Large intestine (tissue), 3 donors: ENCODE measurements around the gene SCUBE1. TPM values are rescaled to one million over a fixed set of nuclear protein-coding genes. Genes with fewer than 3 reads are reported as not detected.

Experiments used
- DNase-seq, 2 donors: peaks; one replicate each; pipeline versions ENCODE4 v3.0.0 to v3.0.0-alpha.2; 2013
- H3K27ac ChIP-seq: one replicate; pipeline ENCODE4 v1.5.1; 2013; ENCODE audit warnings: low read length
- H3K27me3 ChIP-seq: 2 replicates; pipeline ENCODE4 v1.6.1; 2013; ENCODE audit warnings: low read length; ENCODE audit not compliant: control insufficient read depth, insufficient read depth
- H3K36me3 ChIP-seq: 2 replicates; pipeline ENCODE4 v1.6.1; 2013; ENCODE audit warnings: low read length; ENCODE audit not compliant: control insufficient read depth, insufficient read depth
- H3K4me1 ChIP-seq: one replicate; pipeline ENCODE4 v1.6.1; 2013; ENCODE audit warnings: low read length; ENCODE audit not compliant: control insufficient read depth, insufficient read depth
- H3K4me3 ChIP-seq: one replicate; pipeline ENCODE4 v1.5.1; 2013; ENCODE audit warnings: low read length
- H3K9me3 ChIP-seq: one replicate; pipeline ENCODE4 v1.6.1; 2013; ENCODE audit warnings: mild to moderate bottlenecking, low read depth, low read length, moderate library complexity; ENCODE audit not compliant: control insufficient read depth
- WGBS: methylation state at CpG from one replicate; pipeline ENCODE4 v1.1.5; 2013; ENCODE audit warnings: low lambda C conversion rate; ENCODE audit not compliant: insufficient coverage; 5-methylcytosine and 5-hydroxymethylcytosine counted together
- polyA plus RNA-seq: library from polyadenylated mRNA; unstranded; fragments of 120-200 nt; gene quantifications from one replicate; pipeline ENCODE4 v1.2.1, GENCODE V29; 2013

SCUBE1 gene
- polyA plus RNA-seq, 1 donor = 4.4 TPM

DNA sequence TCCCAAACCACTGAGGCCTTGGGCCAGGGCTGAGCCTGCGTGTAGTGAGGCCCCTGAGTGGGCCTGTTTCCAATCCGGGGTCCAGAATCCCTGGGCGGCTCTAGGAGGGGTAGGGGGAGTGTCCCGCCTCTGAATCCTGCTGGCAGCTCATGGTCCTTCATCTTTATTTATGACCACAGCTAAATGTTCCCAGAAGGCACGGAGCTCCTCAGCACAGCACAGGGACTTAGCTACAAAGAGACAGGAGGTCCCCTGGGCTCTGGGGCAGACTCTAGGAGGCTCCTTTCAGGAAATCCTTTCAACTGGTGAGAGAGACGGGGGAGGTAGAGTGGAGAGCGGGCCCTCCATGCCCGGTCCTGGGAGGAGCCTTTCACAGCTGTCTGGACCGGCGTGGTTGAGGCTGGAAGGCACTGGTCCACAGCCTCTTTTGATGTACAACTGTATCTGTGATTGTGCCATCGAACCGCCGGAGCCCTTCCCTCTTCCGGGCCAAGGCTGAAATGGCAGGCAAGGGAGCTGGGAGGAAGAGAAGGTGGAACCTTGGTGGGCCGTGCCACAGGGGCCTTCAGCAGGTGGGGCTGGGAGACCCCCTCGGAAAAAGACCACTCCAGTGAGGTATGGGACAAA lies 46.8 kb downstream of the SCUBE1 start:
- no peaks in the 10 kb centered on the region for H3K27me3 ChIP-seq
- no peak overlapping the region for H3K4me3 ChIP-seq
- no CpG with 5 or more reads among the region's 16 CpGs for WGBS
- no peak overlapping the region for H3K27ac ChIP-seq
- H3K36me3 ChIP-seq = no peaks in the 10 kb centered on the region
- no peak for DNase-seq
- H3K9me3 ChIP-seq = no peaks in the 10 kb centered on the region
- peaks cover 16% of the 10 kb centered on the region for H3K4me1 ChIP-seq

DNA sequence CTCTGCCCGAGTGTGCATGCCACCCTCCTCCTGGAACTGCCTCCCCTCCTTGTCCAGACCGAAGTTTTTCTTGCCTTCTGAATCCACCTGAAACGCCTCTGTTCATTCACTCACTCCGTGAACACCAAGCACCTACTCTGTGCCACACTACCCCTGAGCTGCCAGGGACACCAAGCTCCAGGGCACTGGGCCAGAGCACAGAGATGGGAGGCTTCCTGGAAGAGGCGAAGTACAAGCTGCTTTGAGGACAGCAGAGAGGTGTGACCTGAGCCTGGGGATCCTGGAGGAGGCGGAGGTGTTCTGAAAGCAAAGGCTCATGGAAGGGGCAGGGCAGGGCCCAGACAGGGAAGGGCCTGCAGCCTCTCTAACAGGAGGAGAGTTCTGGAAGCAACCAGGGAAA lies 47.5 kb downstream of the SCUBE1 start:
- Histone ChIP-seq H3K27me3 (no peaks in the 10 kb centered on the region), H3K9me3 (no peaks in the 10 kb centered on the region), H3K4me1 (peaks cover 16% of the 10 kb centered on the region), H3K36me3 (no peaks in the 10 kb centered on the region), H3K27ac (no peak overlapping the region), H3K4me3 (no peak overlapping the region)
- no peak for DNase-seq
- no CpG with 5 or more reads among the region's 6 CpGs for WGBS

DNA sequence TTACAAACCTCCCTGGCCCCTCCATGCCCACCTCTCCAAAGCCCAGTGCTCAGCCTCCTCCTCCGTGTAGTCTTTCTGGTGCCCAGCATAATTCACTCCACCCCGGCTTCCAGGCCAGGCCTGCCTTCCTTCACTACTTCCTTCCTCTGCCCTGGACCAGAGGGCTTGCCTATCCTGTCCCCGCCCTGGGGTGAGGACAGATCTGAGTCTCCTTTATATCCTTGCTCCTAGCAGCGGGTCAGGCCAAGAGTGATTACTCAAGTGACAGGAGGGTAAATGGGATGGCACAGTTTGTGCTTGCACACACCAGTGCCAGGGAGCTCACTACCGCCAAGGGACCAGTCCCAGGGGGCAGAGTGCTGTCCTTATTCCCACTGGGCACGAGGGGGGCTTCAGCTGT lies 48.0 kb downstream of the SCUBE1 start:
- Histone ChIP-seq H3K9me3 (no peaks in the 10 kb centered on the region), H3K36me3 (no peaks in the 10 kb centered on the region), H3K27ac (no peak overlapping the region), H3K27me3 (no peaks in the 10 kb centered on the region), H3K4me3 (no peak overlapping the region), H3K4me1 (peaks cover 21% of the 10 kb centered on the region)
- no peak for DNase-seq
- no CpG with 5 or more reads among the region's 6 CpGs for WGBS

DNA sequence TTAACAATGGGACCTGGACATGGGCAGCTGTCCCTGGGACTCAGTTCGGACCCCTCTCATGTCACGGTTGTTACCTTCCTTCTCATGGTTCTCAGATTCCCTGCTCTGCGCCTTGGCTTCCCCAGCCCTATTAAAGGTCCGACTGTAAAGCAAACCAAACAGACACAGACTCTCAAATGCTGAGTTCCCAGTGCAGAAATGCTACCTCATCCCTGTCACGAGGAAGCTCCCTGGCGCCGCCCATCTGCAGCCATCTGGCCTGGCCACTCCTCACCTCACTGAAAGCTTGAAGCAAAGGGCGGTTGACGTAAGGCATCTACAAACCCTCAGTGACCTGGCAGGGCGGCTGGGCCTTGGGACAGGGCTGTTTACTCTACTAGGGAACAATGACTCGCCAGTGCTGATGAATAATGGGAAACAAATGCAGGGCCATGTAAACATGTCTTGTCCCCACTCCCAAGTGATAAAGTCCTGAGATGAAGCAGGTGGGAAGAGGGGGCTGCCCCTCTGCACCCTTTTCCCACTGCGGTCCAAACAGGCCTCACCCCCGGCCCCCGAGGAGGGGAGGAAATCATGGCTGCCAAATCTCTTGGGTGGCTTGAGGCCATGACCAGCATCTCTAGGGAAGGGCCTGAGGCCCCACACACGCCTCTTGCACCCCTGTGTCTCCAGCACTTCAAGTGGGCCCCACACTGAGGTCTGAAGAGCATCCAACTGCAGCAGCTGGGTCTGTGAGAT lies 49.3 kb downstream of the SCUBE1 start:
- Histone ChIP-seq H3K4me1 (peaks cover 31% of the 10 kb centered on the region), H3K4me3 (no peak overlapping the region), H3K27ac (peak overlapping the region; percentile 51), H3K9me3 (no peaks in the 10 kb centered on the region), H3K36me3 (no peaks in the 10 kb centered on the region), H3K27me3 (no peaks in the 10 kb centered on the region)
- no CpG with 5 or more reads among the region's 15 CpGs for whole genome bisulfite sequencing
- DNase-seq = peak; percentile 91 to 95

DNA sequence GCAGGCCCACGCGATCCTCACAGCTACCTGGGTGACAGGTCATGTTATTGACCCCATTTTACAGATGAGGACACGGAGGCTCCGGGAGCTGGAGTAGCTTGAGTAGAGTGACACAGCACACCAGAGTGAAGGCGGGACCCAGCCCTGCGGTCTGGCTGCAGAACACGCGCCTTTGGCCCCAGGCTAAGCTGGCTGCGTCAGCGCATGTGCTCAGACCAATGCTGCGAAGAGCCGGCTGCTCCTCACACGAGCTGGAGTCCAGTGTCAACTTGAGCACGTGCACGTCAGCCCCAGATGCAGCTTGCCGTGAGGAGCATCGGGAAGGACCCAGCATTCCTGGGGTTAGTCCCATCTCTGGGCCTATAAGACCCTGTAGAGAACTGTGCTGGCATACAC lies 49.9 kb downstream of the SCUBE1 start:
- H3K27ac ChIP-seq = peak overlapping the region; percentile 51
- no peaks in the 10 kb centered on the region for H3K27me3 ChIP-seq
- no CpG with 5 or more reads among the region's 17 CpGs for WGBS
- H3K9me3 ChIP-seq = no peaks in the 10 kb centered on the region
- no peak for DNase-seq
- H3K36me3 ChIP-seq = no peaks in the 10 kb centered on the region
- no peak overlapping the region for H3K4me3 ChIP-seq
- peaks cover 36% of the 10 kb centered on the region for H3K4me1 ChIP-seq

DNA sequence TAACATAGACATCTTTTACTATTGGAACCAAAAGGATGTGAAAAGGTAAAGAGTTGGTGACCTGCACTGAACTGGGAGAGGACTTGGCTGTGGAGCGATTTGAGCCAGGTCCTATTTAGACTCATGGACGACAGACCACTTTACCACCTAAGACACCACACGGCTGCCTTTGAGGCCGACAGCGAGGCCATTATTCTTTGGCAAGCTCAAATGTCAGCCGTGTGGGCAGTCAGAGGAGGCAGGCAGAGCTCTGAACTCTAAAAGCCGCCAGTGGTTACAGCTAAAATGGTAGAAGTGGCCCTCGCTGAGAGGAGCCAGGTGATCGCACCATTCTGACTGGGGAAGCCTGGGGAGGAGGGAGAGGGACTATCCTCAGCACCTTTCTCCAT lies 50.5 kb downstream of the SCUBE1 start:
- peaks cover 36% of the 10 kb centered on the region for H3K4me1 ChIP-seq
- no peaks in the 10 kb centered on the region for H3K27me3 ChIP-seq
- no peak for DNase-seq
- H3K27ac ChIP-seq = no peak overlapping the region
- no peaks in the 10 kb centered on the region for H3K9me3 ChIP-seq
- H3K4me3 ChIP-seq = no peak overlapping the region
- H3K36me3 ChIP-seq = no peaks in the 10 kb centered on the region
- WGBS = 80% methylated on average over 1 of the region's 9 CpGs

DNA sequence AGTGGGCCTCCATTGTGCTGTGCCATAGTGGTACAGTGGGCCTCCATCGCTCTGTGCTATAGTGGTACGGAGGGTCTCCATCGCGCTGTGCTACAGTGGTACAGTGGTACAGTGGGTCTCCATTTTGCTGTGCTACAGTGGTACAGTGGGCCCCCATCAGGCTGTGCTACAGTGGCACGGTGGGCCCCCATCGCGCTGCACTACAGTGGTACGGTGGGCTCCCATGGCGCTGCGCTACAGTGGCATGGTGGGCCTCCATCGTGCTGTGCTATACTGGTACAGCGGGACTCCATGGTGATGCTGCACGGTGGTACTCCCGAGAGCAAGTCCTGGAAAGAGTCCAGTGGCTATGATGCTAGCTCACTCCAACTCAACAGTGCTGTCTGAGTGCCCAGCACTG lies 51.8 kb downstream of the SCUBE1 start:
- Histone ChIP-seq H3K36me3 (no peaks in the 10 kb centered on the region), H3K4me3 (no peak overlapping the region), H3K4me1 (peaks cover 32% of the 10 kb centered on the region), H3K27ac (no peak overlapping the region), H3K27me3 (no peaks in the 10 kb centered on the region), H3K9me3 (no peaks in the 10 kb centered on the region)
- no CpG with 5 or more reads among the region's 14 CpGs for WGBS
- DNase-seq = no peak

DNA sequence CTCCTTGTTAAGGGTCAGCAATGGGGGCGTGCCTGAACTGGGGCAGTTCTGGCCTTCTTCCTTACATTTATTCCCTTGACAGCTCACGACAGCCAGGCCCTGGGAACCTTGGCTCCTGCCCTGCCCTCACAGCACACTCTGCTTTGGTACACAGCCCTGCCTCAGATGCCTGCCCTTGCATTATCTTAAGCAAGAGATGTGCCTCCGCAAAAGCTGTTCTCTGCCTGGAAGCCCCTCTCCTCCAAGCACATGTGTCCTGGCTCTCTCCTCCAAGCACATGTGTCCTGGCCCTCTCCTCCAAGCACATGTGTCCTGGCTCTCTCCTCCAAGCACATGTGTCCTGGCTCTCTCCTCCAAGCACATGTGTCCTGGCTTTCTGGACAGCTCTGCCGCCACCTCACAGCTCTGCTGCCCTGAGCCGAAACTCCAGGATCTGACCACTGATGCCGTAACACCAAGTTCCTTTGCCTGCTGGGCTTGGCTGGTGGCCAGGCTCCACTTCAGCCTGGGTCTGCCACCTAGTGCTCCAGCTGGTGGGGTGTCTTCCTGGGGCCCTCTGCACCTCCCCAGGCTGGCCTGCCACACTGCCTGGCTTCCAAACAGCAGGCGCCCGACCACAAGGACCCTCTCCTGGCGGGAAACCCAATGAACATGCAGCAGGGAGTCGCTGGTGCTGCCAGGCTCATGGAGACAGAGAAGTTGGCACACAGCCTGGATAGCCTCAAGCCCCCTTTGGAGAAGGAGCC lies 53.0 kb downstream of the SCUBE1 start:
- H3K27ac ChIP-seq = no peak overlapping the region
- no peaks in the 10 kb centered on the region for H3K36me3 ChIP-seq
- H3K27me3 ChIP-seq = no peaks in the 10 kb centered on the region
- peaks cover 32% of the 10 kb centered on the region for H3K4me1 ChIP-seq
- DNase-seq = no peak
- no peak overlapping the region for H3K4me3 ChIP-seq
- H3K9me3 ChIP-seq = no peaks in the 10 kb centered on the region
- no CpG with 5 or more reads among the region's 10 CpGs for WGBS

DNA sequence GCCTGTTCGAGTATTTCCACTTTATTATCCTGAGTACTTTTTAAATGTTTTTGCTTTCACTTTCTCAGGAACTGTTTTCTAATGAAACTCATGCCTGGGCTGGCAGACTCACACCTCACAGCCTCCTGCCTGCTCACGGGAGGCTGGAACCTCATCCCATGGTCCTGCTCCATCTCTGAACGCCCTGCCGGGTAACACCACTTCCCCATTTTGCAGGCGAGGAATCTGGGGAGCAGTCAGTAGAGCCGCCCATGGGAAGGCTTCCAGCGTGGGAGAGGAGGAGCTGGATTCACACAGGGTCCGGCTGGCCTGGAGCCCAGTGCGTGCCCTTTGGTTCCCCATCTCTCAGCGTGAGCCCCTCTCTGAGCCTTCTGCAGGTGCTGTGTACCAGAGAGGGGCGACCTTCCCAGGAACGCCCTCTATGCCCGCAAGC lies 53.6 kb downstream of the SCUBE1 start:
- DNase-seq = no peak
- H3K36me3 ChIP-seq = no peaks in the 10 kb centered on the region
- no peak overlapping the region for H3K4me3 ChIP-seq
- H3K9me3 ChIP-seq = no peaks in the 10 kb centered on the region
- no peaks in the 10 kb centered on the region for H3K27me3 ChIP-seq
- no peak overlapping the region for H3K27ac ChIP-seq
- WGBS = no CpG with 5 or more reads among the region's 13 CpGs
- peaks cover 32% of the 10 kb centered on the region for H3K4me1 ChIP-seq

DNA sequence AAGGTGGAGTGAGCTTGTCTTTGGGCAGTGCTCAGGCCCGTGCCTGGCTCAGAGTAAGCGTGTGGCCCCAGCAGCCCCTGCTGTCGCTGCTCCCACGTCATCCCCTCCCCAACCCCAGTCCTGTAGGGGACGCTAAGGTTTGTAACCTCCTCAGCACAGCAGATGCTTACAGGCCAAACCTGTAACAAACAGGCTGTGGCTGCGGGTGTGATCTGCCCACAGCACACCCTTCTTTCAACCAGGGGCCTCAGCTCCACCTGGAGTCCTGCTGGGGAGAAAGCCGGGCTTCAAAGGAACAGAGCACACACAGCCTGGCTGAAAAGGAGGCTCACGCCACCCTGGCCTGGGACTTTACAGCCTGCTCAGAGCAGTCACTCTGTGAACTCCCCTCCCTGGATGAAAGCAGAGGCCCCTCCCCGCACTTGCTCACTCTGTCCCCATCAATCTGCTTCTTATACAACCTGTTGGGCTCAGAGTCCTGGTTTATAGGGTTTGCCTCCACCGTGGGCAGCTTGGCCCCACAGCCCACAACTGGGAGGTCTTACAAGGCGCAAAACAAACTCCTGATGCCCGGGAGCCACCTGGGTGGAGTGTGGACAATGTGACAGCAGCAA lies 54.3 kb downstream of the SCUBE1 start:
- Histone ChIP-seq H3K4me3 (no peak overlapping the region), H3K36me3 (no peaks in the 10 kb centered on the region), H3K4me1 (peaks cover 28% of the 10 kb centered on the region), H3K27me3 (no peaks in the 10 kb centered on the region), H3K9me3 (no peaks in the 10 kb centered on the region), H3K27ac (no peak overlapping the region)
- no CpG with 5 or more reads among the region's 12 CpGs for WGBS
- DNase-seq = peak; percentile 57 to 83
